DMS153 (cell line): ENCODE data around the gene TMEM63C.

Source experiments
- DNase-seq: peaks from one replicate; lab custom pipeline; 2025; lab: John Stamatoyannopoulos, UW

Gene TMEM63C, protein sequence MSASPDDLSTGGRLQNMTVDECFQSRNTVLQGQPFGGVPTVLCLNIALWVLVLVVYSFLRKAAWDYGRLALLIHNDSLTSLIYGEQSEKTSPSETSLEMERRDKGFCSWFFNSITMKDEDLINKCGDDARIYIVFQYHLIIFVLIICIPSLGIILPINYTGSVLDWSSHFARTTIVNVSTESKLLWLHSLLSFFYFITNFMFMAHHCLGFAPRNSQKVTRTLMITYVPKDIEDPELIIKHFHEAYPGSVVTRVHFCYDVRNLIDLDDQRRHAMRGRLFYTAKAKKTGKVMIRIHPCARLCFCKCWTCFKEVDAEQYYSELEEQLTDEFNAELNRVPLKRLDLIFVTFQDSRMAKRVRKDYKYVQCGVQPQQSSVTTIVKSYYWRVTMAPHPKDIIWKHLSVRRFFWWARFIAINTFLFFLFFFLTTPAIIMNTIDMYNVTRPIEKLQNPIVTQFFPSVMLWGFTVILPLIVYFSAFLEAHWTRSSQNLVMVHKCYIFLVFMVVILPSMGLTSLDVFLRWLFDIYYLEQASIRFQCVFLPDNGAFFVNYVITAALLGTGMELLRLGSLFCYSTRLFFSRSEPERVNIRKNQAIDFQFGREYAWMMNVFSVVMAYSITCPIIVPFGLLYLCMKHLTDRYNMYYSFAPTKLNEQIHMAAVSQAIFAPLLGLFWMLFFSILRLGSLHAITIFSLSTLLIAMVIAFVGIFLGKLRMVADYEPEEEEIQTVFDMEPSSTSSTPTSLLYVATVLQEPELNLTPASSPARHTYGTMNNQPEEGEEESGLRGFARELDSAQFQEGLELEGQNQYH

GRCh38 chr14:77181603-77182437 is at the start of gene TMEM63C:
Gene TMEM63C, plus strand, starts transcription at chr14:77181798. Its CDS starts 37,016 bp downstream, at chr14:77218814.
- DNase-seq, result peak; percentile 84

DNA sequence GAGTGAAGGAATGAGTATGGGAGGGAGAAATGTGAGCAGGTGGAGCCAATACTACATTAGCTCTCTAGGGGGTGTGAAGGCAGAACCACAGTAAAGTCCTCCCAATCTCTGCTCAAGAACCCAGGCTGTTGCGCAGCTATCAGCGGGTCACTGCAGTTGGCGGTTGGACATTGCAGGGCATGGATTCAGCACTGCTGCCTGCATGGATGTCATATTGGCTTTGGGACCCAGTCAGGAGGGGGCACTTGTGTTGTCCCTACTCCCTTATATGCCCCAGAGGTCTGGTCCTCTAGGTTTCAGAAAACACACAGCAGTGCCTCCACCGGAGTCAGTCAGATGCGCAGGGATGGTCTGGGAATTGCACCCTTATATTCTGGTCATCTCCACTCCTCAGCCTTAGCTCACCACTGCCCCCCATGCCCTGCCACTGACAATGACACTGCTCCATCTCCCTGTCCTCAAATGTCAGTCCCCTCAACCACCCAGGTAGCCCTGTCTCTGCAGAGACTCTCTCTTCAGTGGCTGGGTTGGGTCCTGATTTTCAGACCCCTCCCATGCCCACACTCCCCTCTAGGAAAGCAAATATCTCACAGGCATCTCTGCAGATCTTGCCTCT is 49.6 kb upstream of the TMEM63C start:
- DNase-seq, result no peak

DNA sequence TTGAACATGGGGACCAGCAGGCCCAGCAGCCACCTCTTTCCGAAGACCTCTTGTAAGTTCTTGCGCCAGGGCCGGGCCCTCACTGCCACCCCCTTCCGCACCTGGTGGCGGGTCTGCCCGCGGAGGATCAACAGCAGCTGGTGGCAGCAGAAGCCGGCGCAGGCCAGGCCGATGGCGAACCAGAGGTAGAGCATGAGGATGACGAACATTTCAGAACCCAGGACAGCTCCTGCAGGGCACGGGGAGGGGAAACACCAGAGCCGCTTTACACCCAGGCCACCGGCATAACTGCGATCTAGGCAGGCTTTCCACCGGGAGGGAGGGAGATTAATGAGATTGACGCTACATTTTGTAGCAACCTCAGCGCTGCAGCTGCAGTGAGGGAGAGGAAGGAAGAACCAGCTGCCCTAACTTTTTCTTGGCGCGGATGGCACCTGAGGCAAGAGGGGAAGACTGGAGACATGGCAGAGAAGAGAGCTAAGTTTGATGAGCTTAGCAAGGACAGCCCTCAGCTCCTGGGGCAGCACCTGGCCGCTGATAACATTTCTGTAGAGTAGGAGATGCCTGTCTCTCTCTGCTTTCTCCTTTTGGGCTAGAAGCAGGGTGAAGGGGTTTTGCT is 47.8 kb upstream of the TMEM63C start:
- no peak for DNase-seq

- no peak for DNase-seq
Measured at GRCh38 chr14:77139022-77139421, 42.6 kb upstream of the TMEM63C start.

DNA sequence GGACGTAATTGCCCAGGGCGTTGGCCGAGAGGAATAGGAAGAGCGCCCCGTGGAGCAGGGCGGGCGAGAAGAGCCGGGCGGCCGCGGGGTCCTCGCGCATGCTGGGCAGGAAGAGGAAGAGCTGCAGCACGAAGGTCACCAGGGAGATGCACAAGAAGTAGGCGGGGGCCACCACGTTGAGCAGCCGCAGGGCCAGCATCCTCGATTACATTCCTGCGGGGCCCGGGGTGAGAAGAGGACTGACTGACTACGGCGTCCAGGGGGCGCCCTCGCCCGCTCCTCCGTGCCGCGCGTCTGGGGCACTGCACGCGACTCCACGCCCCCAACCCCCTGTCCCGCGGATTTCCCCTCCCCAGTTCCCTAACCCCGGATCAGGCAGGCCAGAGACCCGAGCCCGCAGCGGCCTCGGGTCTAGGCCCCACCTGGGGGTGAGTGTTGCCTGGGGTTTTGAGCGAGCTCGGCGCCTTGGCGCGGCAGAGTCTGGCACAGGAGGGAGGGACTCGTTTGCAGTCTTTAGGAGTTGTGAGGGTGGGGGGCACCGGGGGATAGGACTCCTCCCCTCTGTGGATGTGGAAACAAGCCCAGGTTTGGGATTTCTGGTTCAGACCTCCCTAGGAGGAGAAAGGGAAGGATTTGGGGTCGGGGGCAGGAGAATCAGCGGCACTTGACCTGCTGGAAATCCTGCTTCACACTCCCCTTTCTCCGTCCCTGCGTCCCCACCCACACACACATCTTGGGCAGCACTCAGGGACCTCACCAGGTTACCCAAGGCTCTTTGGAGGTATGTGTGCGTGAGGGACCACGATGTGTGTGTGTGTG is 41.8 kb upstream of the TMEM63C start:
- peak; percentile 14 for DNase-seq

DNA sequence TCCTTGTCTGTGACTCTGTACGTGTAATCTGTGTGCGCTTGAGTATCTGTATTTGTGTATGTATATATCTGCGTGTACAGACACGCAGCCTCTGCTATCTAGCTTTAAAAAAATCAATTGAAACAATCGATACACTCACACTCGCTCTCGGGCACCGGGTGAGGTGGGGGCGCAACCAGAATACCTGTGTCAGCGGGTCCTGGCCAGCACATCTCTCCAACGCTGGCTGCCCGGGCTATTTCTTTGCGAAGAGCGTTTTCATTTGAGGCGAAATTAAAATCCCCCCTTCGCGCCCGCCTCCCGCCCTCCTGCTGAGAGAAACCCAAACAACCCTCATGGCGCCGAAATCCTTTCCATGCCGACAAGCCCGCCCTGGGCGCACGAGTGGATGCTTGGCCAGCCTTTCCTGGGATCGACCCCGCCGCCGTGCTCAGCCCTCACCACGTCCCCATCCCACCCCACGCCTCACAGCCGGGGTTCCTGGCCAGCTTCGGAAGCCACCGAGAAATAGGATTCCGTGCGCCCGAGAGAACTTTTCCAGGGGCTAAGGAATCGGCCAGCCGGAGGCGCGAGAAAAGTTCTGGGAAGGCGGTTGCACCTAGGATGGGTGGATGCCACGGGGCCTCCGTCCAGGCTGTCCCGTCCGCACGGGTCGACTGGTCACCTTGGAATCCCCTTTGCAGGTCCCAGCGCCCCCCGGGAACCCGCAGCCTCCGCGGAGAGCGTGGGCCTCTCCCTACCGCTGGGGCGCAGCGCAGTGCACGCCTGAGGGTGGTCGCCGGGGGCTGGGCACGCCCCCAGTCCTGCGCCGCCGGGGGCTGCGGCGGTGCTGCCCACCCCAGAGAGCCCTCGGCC is 41.0 kb upstream of the TMEM63C start:
- DNase-seq, result no peak

- no peak for DNase-seq
Measured at GRCh38 chr14:77141214-77142004, 40.2 kb upstream of the TMEM63C start, which contains the start of gene ZDHHC22. Gene ZDHHC22, minus strand, starts transcription at chr14:77141791. Its CDS starts 2,053 bp downstream, at chr14:77139738.

GRCh38 chr14:77142005-77142800 is 39.4 kb upstream of the TMEM63C start:
- DNase-seq, result no peak

DNA sequence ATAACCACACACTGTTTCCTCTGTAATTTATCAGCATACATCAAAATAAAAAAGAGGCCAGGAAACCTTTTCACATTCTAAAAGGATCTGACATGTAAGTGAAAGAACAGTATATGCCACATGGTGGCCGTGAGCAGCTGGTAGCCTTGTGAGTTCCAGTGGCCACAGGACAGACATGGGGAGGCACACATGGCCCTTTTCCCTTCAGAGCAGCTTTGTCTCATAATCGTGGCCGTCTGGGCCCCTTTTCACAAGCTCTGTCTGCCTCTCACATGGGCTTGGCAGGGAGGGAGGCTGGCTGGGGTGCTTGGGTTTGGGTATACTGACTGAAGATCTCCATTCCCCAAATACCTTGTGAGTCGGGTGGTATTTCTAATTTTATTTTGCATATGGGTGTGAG is 38.5 kb upstream of the TMEM63C start:
- no peak for DNase-seq

- DNase-seq, result no peak
Measured at GRCh38 chr14:77144412-77145115, 37.0 kb upstream of the TMEM63C start.

- no peak for DNase-seq
Measured at GRCh38 chr14:77145975-77146740, 35.4 kb upstream of the TMEM63C start.

GRCh38 chr14:77148510-77149231 is 32.9 kb upstream of the TMEM63C start:
- no peak for DNase-seq

- DNase-seq, result no peak
Measured at GRCh38 chr14:77151245-77151644, 30.4 kb upstream of the TMEM63C start.

DNA sequence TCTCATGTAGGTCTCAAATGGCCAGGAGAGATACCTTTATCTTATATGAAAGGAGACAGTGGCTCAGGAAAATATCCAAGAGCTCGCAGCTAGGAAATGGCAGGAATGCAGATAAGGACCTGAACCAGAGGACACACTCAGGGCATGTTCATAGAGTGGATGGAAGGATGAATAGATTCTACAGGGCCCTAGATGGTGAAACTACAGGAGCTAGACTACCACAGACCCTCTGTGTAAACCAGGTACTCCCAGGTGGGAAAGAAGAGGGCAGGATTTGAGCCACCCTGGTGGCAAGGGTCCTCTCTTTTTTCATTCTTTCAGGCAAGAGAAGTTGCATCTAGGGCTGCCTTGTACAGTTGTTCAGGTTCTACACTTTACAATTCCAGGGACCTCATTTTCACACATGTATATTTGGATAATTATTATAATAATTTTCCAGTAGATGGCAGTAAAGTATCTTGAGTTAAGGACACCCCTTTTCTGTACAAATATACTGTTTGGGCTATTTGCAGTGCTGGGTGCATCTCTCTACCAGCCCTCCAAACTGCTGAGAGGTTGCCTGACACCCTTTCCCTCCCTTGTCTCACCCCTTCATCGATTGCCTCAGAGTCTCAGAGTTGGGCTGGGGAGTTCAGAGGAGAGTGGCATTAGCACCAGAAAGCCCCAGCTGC is 29.5 kb upstream of the TMEM63C start:
- peak; percentile 62 for DNase-seq

GRCh38 chr14:77153802-77154201 is 27.8 kb upstream of the TMEM63C start:
- DNase-seq, result no peak
